Measurements from ENCODE around the gene CFAP91. TPM values are rescaled to one million over a fixed set of nuclear protein-coding genes. Genes with fewer than 3 reads are reported as not detected.

Gene CFAP91
- total and polyA plus RNA-seq, 9 of the 15 experiments (the other 6 are each of a cell fraction or from before 2014, with no cell fraction given): not detected

- TF ChIP-seq SRF (CRISPR knock-in tag; IDR thresholded peaks at IDR 0.05) (no peak), ZNF347 (CRISPR knock-in tag; IDR thresholded peaks at IDR 0.05; ENCODE audit: low read depth) (no peak), ATF6 (CRISPR knock-in tag; IDR thresholded peaks at IDR 0.05) (no peak), KAT8 (IDR thresholded peaks at IDR 0.05; ENCODE audit: low read depth) (no peak), ATF1 (CRISPR knock-in tag; IDR thresholded peaks at IDR 0.05) (no peak), ATF1 (tag; IDR thresholded peaks at IDR 0.05) (no peak), SETDB1 (IDR thresholded peaks at IDR 0.05; ENCODE audit: low read length) (no peak), ZBTB34 (CRISPR knock-in tag; IDR thresholded peaks at IDR 0.05) (no peak), ZNF282 (CRISPR knock-in tag; IDR thresholded peaks at IDR 0.05) (no peak), ZBTB17 (CRISPR knock-in tag; IDR thresholded peaks at IDR 0.05) (no peak), ZNF165 (CRISPR knock-in tag; IDR thresholded peaks at IDR 0.05; ENCODE audit: borderline replicate concordance) (no peak), ZEB2 (IDR thresholded peaks at IDR 0.05) (peak; percentile 99), POLR2B (IDR thresholded peaks at IDR 0.05; ENCODE audit: low read depth, partially characterized antibody) (no peak), C11orf30 (IDR thresholded peaks at IDR 0.05; ENCODE audit: low read depth) (peak; percentile 11; the same call in 1 of the 2 replicates), NELFE (IDR thresholded peaks at IDR 0.05; ENCODE audit: insufficient read depth, insufficient read length) (no peak), CBFA2T3 (IDR thresholded peaks at IDR 0.05) (no peak)
- TF ChIP-seq, protein P1, sequence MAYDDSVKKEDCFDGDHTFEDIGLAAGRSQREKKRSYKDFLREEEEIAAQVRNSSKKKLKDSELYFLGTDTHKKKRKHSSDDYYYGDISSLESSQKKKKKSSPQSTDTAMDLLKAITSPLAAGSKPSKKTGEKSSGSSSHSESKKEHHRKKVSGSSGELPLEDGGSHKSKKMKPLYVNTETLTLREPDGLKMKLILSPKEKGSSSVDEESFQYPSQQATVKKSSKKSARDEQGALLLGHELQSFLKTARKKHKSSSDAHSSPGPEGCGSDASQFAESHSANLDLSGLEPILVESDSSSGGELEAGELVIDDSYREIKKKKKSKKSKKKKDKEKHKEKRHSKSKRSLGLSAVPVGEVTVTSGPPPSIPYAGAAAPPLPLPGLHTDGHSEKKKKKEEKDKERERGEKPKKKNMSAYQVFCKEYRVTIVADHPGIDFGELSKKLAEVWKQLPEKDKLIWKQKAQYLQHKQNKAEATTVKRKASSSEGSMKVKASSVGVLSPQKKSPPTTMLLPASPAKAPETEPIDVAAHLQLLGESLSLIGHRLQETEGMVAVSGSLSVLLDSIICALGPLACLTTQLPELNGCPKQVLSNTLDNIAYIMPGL (CRISPR knock-in tag; IDR thresholded peaks at IDR 0.05): no peak
- TF ChIP-seq, protein P2, sequence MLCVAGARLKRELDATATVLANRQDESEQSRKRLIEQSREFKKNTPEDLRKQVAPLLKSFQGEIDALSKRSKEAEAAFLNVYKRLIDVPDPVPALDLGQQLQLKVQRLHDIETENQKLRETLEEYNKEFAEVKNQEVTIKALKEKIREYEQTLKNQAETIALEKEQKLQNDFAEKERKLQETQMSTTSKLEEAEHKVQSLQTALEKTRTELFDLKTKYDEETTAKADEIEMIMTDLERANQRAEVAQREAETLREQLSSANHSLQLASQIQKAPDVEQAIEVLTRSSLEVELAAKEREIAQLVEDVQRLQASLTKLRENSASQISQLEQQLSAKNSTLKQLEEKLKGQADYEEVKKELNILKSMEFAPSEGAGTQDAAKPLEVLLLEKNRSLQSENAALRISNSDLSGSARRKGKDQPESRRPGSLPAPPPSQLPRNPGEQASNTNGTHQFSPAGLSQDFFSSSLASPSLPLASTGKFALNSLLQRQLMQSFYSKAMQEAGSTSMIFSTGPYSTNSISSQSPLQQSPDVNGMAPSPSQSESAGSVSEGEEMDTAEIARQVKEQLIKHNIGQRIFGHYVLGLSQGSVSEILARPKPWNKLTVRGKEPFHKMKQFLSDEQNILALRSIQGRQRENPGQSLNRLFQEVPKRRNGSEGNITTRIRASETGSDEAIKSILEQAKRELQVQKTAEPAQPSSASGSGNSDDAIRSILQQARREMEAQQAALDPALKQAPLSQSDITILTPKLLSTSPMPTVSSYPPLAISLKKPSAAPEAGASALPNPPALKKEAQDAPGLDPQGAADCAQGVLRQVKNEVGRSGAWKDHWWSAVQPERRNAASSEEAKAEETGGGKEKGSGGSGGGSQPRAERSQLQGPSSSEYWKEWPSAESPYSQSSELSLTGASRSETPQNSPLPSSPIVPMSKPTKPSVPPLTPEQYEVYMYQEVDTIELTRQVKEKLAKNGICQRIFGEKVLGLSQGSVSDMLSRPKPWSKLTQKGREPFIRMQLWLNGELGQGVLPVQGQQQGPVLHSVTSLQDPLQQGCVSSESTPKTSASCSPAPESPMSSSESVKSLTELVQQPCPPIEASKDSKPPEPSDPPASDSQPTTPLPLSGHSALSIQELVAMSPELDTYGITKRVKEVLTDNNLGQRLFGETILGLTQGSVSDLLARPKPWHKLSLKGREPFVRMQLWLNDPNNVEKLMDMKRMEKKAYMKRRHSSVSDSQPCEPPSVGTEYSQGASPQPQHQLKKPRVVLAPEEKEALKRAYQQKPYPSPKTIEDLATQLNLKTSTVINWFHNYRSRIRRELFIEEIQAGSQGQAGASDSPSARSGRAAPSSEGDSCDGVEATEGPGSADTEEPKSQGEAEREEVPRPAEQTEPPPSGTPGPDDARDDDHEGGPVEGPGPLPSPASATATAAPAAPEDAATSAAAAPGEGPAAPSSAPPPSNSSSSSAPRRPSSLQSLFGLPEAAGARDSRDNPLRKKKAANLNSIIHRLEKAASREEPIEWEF (CRISPR knock-in tag; IDR thresholded peaks at IDR 0.05): no peak
- TF ChIP-seq, protein P3, sequence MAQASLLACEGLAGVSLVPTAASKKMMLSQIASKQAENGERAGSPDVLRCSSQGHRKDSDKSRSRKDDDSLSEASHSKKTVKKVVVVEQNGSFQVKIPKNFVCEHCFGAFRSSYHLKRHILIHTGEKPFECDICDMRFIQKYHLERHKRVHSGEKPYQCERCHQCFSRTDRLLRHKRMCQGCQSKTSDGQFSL (CRISPR knock-in tag; IDR thresholded peaks at IDR 0.05): no peak
- TF ChIP-seq, protein P3 (tag; IDR thresholded peaks at IDR 0.05): peak in 1 of 2 experiments; percentile 39; a peak in 1 of 4 replicates
Observed at GRCh38 chr3:119695480-119695879, 7.3 kb upstream of the CFAP91 start (continued).
